Suprapubic skin (tissue), 4 donors: ENCODE data around the gene SUCLA2. TPM values are rescaled to one million over a fixed set of nuclear protein-coding genes. Genes with fewer than 3 reads are reported as not detected.

ENCODE experiments used
- DNase-seq, 2 donors: peaks; one replicate each; pipeline ENCODE4 v3.0.0-alpha.2; 2019; ENCODE audit warnings: low spot score in 2 of 2
- H3K27ac ChIP-seq: fragments of 200-600 bp; sonication (generic); one replicate; pipeline ENCODE4 v1.5.1; 2019
- H3K27me3 ChIP-seq: fragments of 200-600 bp; sonication (generic); one replicate; pipeline ENCODE4 v1.5.1; 2019
- H3K36me3 ChIP-seq: fragments of 200-600 bp; sonication (generic); one replicate; pipeline ENCODE4 v1.5.1; 2019
- H3K4me1 ChIP-seq: fragments of 200-600 bp; sonication (generic); one replicate; pipeline ENCODE4 v1.5.1; 2019
- H3K4me3 ChIP-seq: fragments of 200-600 bp; sonication (generic); one replicate; pipeline ENCODE4 v1.5.1; 2019; ENCODE audit warnings: mild to moderate bottlenecking
- H3K9me3 ChIP-seq: fragments of 200-600 bp; sonication (generic); one replicate; pipeline ENCODE4 v1.5.1; 2019
- EP300 ChIP-seq: sonication (generic); formaldehyde crosslinking; IDR thresholded peaks from one replicate; pipeline ENCODE4 v1.6.1; 2017; ENCODE audit warnings: antibody characterized with exemption
- POLR2A ChIP-seq, 2 donors: fragments of 450-650 bp; IDR thresholded peaks; one replicate each; pipeline ENCODE4 v1.6.1; 2017; ENCODE audit warnings: antibody characterized with exemption in 2 of 2, mild to moderate bottlenecking in 2 of 2, moderate library complexity in 2 of 2
- POLR2AphosphoS5 ChIP-seq, 3 donors: sonication (generic); formaldehyde crosslinking; IDR thresholded peaks; one replicate each; pipeline ENCODE4 v1.6.1; 2017; ENCODE audit warnings: antibody characterized with exemption in 3 of 3
- WGBS: methylation state at CpG from one replicate; pipeline ENCODE4 v1.1.5; 2018; 5-methylcytosine and 5-hydroxymethylcytosine counted together
- total RNA-seq, 4 donors: library from RNA; depleted of rRNA; stranded (reverse); fragments of >200 nt; gene quantifications; one replicate each; pipeline ENCODE4 v1.1.0, GENCODE V29; 2016
- TF ChIP-seq, protein P1 (sequence below), 2 donors: fragments of 200-600 bp in 1 of 2; fragments of 450-650 bp in 1 of 2; sonication (generic) in 1 of 2; IDR thresholded peaks; one replicate each; pipeline ENCODE4 v1.5.1; 2016 to 2019; ENCODE audit warnings: antibody characterized with exemption in 2 of 2, mild to moderate bottlenecking in 1 of 2, moderate library complexity in 1 of 2

The SUCLA2 gene
- total RNA-seq, 4 donors from 2014 or later = 26.1 to 49.6 (median 38.0) TPM

DNA sequence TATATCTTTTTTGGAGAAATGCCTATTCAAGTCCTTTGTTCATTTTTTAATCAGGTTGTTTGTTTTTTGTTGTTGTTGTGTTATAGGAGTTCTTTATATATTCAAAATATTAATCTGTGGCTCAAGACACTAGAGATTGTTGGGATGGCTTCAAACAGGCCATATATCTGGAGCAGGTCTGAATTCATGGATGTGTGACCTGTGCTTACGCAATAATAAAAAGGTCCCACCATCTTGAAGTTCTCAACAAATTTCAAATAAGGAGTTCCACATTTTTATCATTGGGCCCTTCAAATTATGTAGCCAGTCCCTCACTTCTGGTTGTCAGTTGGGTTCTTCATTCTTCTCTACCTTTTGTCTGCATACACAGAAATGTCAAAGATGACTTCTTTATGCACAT is 18.7 kb upstream of the SUCLA2 start:
- H3K27ac ChIP-seq = no peak overlapping the region
- no peaks in the 10 kb centered on the region for H3K4me1 ChIP-seq
- 100% methylated on average over 1 of the region's 1 CpG for WGBS
- no peak for DNase-seq
- H3K9me3 ChIP-seq = no peaks in the 10 kb centered on the region
- TF ChIP-seq POLR2A (IDR thresholded peaks at IDR 0.05) = no peak
- TF ChIP-seq EP300 = no peak
- TF ChIP-seq, protein P1, sequence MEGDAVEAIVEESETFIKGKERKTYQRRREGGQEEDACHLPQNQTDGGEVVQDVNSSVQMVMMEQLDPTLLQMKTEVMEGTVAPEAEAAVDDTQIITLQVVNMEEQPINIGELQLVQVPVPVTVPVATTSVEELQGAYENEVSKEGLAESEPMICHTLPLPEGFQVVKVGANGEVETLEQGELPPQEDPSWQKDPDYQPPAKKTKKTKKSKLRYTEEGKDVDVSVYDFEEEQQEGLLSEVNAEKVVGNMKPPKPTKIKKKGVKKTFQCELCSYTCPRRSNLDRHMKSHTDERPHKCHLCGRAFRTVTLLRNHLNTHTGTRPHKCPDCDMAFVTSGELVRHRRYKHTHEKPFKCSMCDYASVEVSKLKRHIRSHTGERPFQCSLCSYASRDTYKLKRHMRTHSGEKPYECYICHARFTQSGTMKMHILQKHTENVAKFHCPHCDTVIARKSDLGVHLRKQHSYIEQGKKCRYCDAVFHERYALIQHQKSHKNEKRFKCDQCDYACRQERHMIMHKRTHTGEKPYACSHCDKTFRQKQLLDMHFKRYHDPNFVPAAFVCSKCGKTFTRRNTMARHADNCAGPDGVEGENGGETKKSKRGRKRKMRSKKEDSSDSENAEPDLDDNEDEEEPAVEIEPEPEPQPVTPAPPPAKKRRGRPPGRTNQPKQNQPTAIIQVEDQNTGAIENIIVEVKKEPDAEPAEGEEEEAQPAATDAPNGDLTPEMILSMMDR (IDR thresholded peaks at IDR 0.05) = no peak
- TF ChIP-seq POLR2AphosphoS5 (IDR thresholded peaks at IDR 0.05) = no peak
- no peaks in the 10 kb centered on the region for H3K27me3 ChIP-seq
- H3K4me3 ChIP-seq = no peak overlapping the region
- no peaks in the 10 kb centered on the region for H3K36me3 ChIP-seq

DNA sequence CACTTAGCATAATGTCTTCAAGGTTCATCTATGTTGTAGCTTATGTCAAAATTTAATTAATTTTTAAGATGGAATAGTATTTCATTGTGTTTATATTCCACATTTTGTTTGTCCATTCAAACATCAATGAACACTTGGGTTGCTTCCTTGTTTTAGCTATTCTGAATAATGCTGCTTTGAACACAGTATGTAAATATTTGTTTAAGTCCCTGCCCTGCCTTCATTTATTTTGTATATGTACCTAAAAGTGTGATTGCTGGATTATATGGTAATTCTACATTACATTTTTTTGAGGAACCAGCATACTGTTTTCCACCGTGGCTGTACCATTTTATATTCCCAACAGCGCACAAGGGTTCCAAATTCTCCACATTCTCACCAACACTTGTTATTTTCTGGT is 17.6 kb upstream of the SUCLA2 start:
- Histone ChIP-seq H3K27me3 (no peaks in the 10 kb centered on the region), H3K4me1 (no peaks in the 10 kb centered on the region), H3K36me3 (no peaks in the 10 kb centered on the region), H3K27ac (no peak overlapping the region), H3K9me3 (no peaks in the 10 kb centered on the region), H3K4me3 (no peak overlapping the region)
- WGBS = 94% methylated on average over 2 of the region's 2 CpGs
- TF ChIP-seq EP300 (no peak), POLR2AphosphoS5 (IDR thresholded peaks at IDR 0.05) (no peak), POLR2A (IDR thresholded peaks at IDR 0.05) (no peak)
- TF ChIP-seq, protein P1 (IDR thresholded peaks at IDR 0.05) = no peak
- no peak for DNase-seq

DNA sequence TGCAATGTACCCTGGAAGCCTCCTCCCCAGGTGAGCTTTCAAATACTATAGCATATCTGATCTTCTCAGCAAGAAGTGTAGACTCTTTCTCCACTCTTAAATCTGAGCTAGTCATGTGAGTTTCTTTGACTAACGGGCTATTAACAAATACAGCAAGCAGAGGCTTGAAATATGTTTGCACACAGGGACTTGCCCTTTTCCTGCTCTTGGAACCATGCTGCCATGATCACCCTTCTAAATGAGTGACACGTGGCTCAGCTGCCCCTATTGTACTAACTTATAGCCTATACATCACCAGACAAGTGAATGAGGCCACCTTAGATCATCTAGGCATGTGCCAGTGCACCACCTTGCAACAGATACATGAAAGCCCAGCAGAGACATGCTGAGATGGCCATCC is 13.3 kb upstream of the SUCLA2 start:
- 75% methylated on average over 2 of the region's 2 CpGs for WGBS

DNA sequence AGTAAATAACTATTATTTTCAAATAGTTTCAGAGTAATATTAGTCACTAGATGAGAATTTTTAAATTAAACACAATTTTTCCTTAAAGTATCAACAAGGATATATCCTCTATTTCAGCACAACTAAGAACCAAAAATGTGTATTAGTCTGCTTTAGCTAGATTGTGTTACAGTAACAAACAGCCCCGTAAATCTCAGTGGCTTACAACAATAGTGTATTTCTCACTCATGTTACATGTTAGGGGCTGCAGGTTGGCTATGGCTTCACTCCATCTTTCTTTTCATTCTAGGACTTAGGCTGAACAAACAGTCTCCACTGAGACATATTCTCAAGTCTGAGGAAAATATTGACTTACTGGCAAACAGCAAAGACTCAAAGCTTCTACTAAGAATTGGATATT is 11.6 kb upstream of the SUCLA2 start:
- H3K9me3 ChIP-seq = no peaks in the 10 kb centered on the region
- WGBS = 82% methylated on average over 1 of the region's 1 CpG
- no peaks in the 10 kb centered on the region for H3K27me3 ChIP-seq
- TF ChIP-seq POLR2AphosphoS5 (IDR thresholded peaks at IDR 0.05) = no peak
- no peak for TF ChIP-seq EP300
- TF ChIP-seq, protein P1 (IDR thresholded peaks at IDR 0.05) = no peak
- no peak for TF ChIP-seq POLR2A (IDR thresholded peaks at IDR 0.05)
- no peak overlapping the region for H3K4me3 ChIP-seq
- H3K36me3 ChIP-seq = no peaks in the 10 kb centered on the region
- no peak overlapping the region for H3K27ac ChIP-seq
- DNase-seq = no peak
- H3K4me1 ChIP-seq = peaks cover 7% of the 10 kb centered on the region

More for the DNA sequence above, 13.3 kb upstream of the SUCLA2 start:
- DNase-seq = no peak
- H3K27ac ChIP-seq = no peak overlapping the region
- H3K36me3 ChIP-seq = no peaks in the 10 kb centered on the region
- no peak overlapping the region for H3K4me3 ChIP-seq
- H3K4me1 ChIP-seq = no peaks in the 10 kb centered on the region
- TF ChIP-seq POLR2AphosphoS5 (IDR thresholded peaks at IDR 0.05) = no peak
- no peak for TF ChIP-seq POLR2A (IDR thresholded peaks at IDR 0.05)
- no peak for TF ChIP-seq EP300
- TF ChIP-seq, protein P1 (IDR thresholded peaks at IDR 0.05) = no peak
- H3K9me3 ChIP-seq = no peaks in the 10 kb centered on the region
- no peaks in the 10 kb centered on the region for H3K27me3 ChIP-seq

- H3K4me1 ChIP-seq = peaks cover 7% of the 10 kb centered on the region
- H3K27me3 ChIP-seq = no peaks in the 10 kb centered on the region
- no peak overlapping the region for H3K4me3 ChIP-seq
- no peak for DNase-seq
- WGBS = 69% methylated on average over 4 of the region's 4 CpGs
- H3K9me3 ChIP-seq = no peaks in the 10 kb centered on the region
- no peaks in the 10 kb centered on the region for H3K36me3 ChIP-seq
- TF ChIP-seq, protein P1 (IDR thresholded peaks at IDR 0.05) = no peak
- no peak for TF ChIP-seq POLR2A (IDR thresholded peaks at IDR 0.05)
- no peak overlapping the region for H3K27ac ChIP-seq
Measured at GRCh38 chr13:48010698-48011097, 9.6 kb upstream of the SUCLA2 start.
